IMR-90 (cell line): Measurements from ENCODE around the gene ATG2A. TPM values are rescaled to one million over a fixed set of nuclear protein-coding genes. Genes with fewer than 3 reads are reported as not detected.

ENCODE experiments used
- ATAC-seq: fragments of 200-7000 bp; cut with Tn5 transposase; 2 replicates; pipeline ENCODE4 v1.9.1; 2020; ENCODE audit warnings: low read depth, mild to moderate bottlenecking, moderate library complexity
- BruUV-seq: library from RNA; stranded (reverse); fragments of 400-500 nt; replicated peaks from 2 replicates; lab custom pipeline; 2021; lab: Mats Ljungman, UMichigan
- CTCF ChIA-PET: fragments of 300-600 bp; formaldehyde crosslinking; extraction: SDS; loops from one replicate; lab custom pipeline; 2021; ENCODE audit warnings: antibody characterized with exemption; lab: Yijun Ruan, JAX
- POLR2A ChIA-PET: fragments of 300-600 bp; sonication (Branson Sonifier 250); formaldehyde crosslinking; loops from one replicate; lab custom pipeline; 2022; ENCODE audit warnings: antibody characterized with exemption; ENCODE audit not compliant: unreplicated experiment; lab: Charles Lee
- DNase-seq: peaks from one replicate; pipeline ENCODE4 v3.0.0; 2013
- H2AFZ ChIP-seq: replicated peaks from 2 replicates; pipeline ENCODE3; 2013; ENCODE audit warnings: low read length, mild to moderate bottlenecking; ENCODE audit not compliant: poor library complexity
- H2AK5ac ChIP-seq: 2 replicates; pipeline ENCODE4 v1.6.1; 2013; ENCODE audit warnings: low read depth, low read length, inconsistent platforms
- H2AK9ac ChIP-seq: replicated peaks from 2 replicates; pipeline ENCODE3; 2013; ENCODE audit warnings: mild to moderate bottlenecking, low read depth, low read length, moderate library complexity; ENCODE audit not compliant: poor library complexity
- H2BK120ac ChIP-seq: 2 replicates; pipeline ENCODE4 v1.6.1; 2013; ENCODE audit warnings: low read depth, low read length, inconsistent platforms
- H2BK15ac ChIP-seq: 3 replicates; pipeline ENCODE4 v1.6.1; 2013; ENCODE audit warnings: low read depth, low read length, inconsistent platforms
- H2BK20ac ChIP-seq: 2 replicates; pipeline ENCODE4 v1.6.1; 2013; ENCODE audit warnings: low read depth, mild to moderate bottlenecking, inconsistent platforms, low read length, moderate library complexity
- H2BK5ac ChIP-seq: 2 replicates; pipeline ENCODE4 v1.6.1; 2013; ENCODE audit warnings: mild to moderate bottlenecking, low read depth, low read length, inconsistent platforms; ENCODE audit not compliant: poor library complexity, severe bottlenecking
- H3K14ac ChIP-seq: replicated peaks from 2 replicates; pipeline ENCODE4 v1.6.1; 2013; ENCODE audit warnings: low read depth, low read length, inconsistent platforms
- H3K18ac ChIP-seq: 2 replicates; pipeline ENCODE4 v1.6.1; 2013; ENCODE audit warnings: low read depth, low read length, control low read depth
- H3K23ac ChIP-seq: 2 replicates; pipeline ENCODE4 v1.6.1; 2013; ENCODE audit warnings: low read depth, low read length, inconsistent platforms
- H3K27ac ChIP-seq: 2 replicates; pipeline ENCODE4 v1.5.1; 2013; ENCODE audit warnings: mild to moderate bottlenecking, control low read depth, low read length; ENCODE audit not compliant: insufficient read depth
- H3K27me3 ChIP-seq: 2 replicates; pipeline ENCODE4 v1.6.1; 2013; ENCODE audit warnings: low read length; ENCODE audit not compliant: control insufficient read depth, insufficient read depth
- H3K36me3 ChIP-seq: 2 replicates; pipeline ENCODE4 v1.6.1; 2013; ENCODE audit warnings: low read length, mixed read lengths; ENCODE audit not compliant: control insufficient read depth, insufficient read depth
- H3K4ac ChIP-seq: 2 replicates; pipeline ENCODE4 v1.6.1; 2013; ENCODE audit warnings: low read depth, low read length, inconsistent platforms
- H3K4me1 ChIP-seq: 2 replicates; pipeline ENCODE4 v1.6.1; 2013; ENCODE audit warnings: low read length, mixed read lengths; ENCODE audit not compliant: control insufficient read depth, insufficient read depth
- H3K4me2 ChIP-seq: 2 replicates; pipeline ENCODE4 v1.6.1; 2013; ENCODE audit warnings: low read depth, mild to moderate bottlenecking, control low read depth, low read length, moderate library complexity
- H3K4me3 ChIP-seq: 2 replicates; pipeline ENCODE4 v1.5.1; 2013; ENCODE audit warnings: low read depth, mild to moderate bottlenecking, control low read depth, low read length, moderate library complexity; ENCODE audit not compliant: insufficient read depth
- H3K56ac ChIP-seq: 2 replicates; pipeline ENCODE4 v1.6.1; 2013; ENCODE audit warnings: low read length, inconsistent platforms; ENCODE audit not compliant: insufficient read depth; ENCODE audit errors: extremely low read depth
- H3K79me1 ChIP-seq, 2 experiments: 2 replicates each; pipeline ENCODE4 v1.6.1; 2013; ENCODE audit warnings: low read length in 2 of 2, inconsistent platforms in 1 of 2, low read depth in 1 of 2
- H3K9ac ChIP-seq: 2 replicates; pipeline ENCODE4 v1.6.1; 2013; ENCODE audit warnings: low read depth, low read length, control low read depth
- H3K9me1 ChIP-seq: 2 replicates; pipeline ENCODE4 v1.6.1; 2013; ENCODE audit warnings: low read length, inconsistent platforms; ENCODE audit not compliant: insufficient read depth
- H3K9me3 ChIP-seq: 2 replicates; pipeline ENCODE4 v1.6.1; 2013; ENCODE audit warnings: low read length; ENCODE audit not compliant: control insufficient read depth, insufficient read depth
- H4K20me1 ChIP-seq: 2 replicates; pipeline ENCODE4 v1.6.1; 2013; ENCODE audit warnings: low read length, inconsistent platforms; ENCODE audit not compliant: insufficient read depth
- H4K5ac ChIP-seq: 2 replicates; pipeline ENCODE4 v1.6.1; 2013; ENCODE audit warnings: mild to moderate bottlenecking, low read depth, low read length, control low read depth
- H4K8ac ChIP-seq, 2 experiments: 2 replicates each; pipeline ENCODE4 v1.6.1; 2013; ENCODE audit warnings: low read depth in 2 of 2, low read length in 2 of 2, control low read depth in 1 of 2, inconsistent platforms in 1 of 2
- H4K91ac ChIP-seq: 2 replicates; pipeline ENCODE4 v1.6.1; 2013; ENCODE audit warnings: low read depth, low read length, inconsistent platforms; ENCODE audit not compliant: insufficient read depth
- BHLHE40 ChIP-seq: fragments of 150-350 bp; IDR thresholded peaks from 2 replicates; pipeline ENCODE4 v1.6.1; 2016; ENCODE audit warnings: mild to moderate bottlenecking, low read depth, low read length
- CEBPB ChIP-seq: IDR thresholded peaks from 2 replicates; pipeline ENCODE4 v1.6.1; 2012; ENCODE audit warnings: low read depth, low read length, improper control_type of control experiment
- CHD1 ChIP-seq: IDR thresholded peaks from 2 replicates; pipeline ENCODE4 v1.6.1; 2012; ENCODE audit warnings: low read depth, low read length, improper control_type of control experiment
- MAFK ChIP-seq: IDR thresholded peaks from 2 replicates; pipeline ENCODE4 v1.6.1; 2012; ENCODE audit warnings: low read depth, low read length, improper control_type of control experiment
- MXI1 ChIP-seq: IDR thresholded peaks from 2 replicates; pipeline ENCODE4 v1.6.1; 2012; ENCODE audit warnings: low read depth, mild to moderate bottlenecking, low read length, moderate library complexity, borderline replicate concordance
- NFE2L2 ChIP-seq: fragments of 150-350 bp; IDR thresholded peaks from 2 replicates; pipeline ENCODE4 v1.6.1; 2016; ENCODE audit warnings: low read depth, mild to moderate bottlenecking, low read length
- POLR2A ChIP-seq: IDR thresholded peaks from 2 replicates; pipeline ENCODE4 v1.6.1; 2012; ENCODE audit warnings: mild to moderate bottlenecking, low read depth, low read length
- RAD21 ChIP-seq: IDR thresholded peaks from 2 replicates; pipeline ENCODE4 v1.6.1; 2012; ENCODE audit warnings: low read length, improper control_type of control experiment
- RCOR1 ChIP-seq: IDR thresholded peaks from 2 replicates; pipeline ENCODE4 v1.6.1; 2012; ENCODE audit warnings: mild to moderate bottlenecking, low read length, improper control_type of control experiment; ENCODE audit not compliant: insufficient replicate concordance
- RFX5 ChIP-seq: IDR thresholded peaks from 2 replicates; pipeline ENCODE4 v1.8.0; 2012; ENCODE audit warnings: low read depth, mild to moderate bottlenecking, low read length, moderate library complexity
- SMC3 ChIP-seq: fragments of 150-350 bp; IDR thresholded peaks from 2 replicates; pipeline ENCODE4 v1.6.1; 2016; ENCODE audit warnings: low read depth, mild to moderate bottlenecking, antibody characterized with exemption, low read length, moderate library complexity
- WGBS, 2 experiments: methylation state at CpG; one replicate each; pipeline versions ENCODE4 v1.1.5 to v1.1.7; 2013; ENCODE audit warnings: missing lambda C conversion rate in 2 of 2; ENCODE audit not compliant: insufficient read length in 1 of 2; ENCODE audit errors: extremely low coverage in 2 of 2; 5-methylcytosine and 5-hydroxymethylcytosine counted together
- dilution Hi-C: fragments of 300-500 bp; cut with HindIII; formaldehyde crosslinking; loops from one replicate; pipeline ENCODE4 v1.14.3; 2018; ENCODE audit warnings: low sequenced_read_pairs; ENCODE audit not compliant: unreplicated experiment
- in situ Hi-C: fragments of 300-500 bp; cut with MboI; formaldehyde crosslinking; loops from 3 replicates; pipeline ENCODE4 v1.14.3; 2019; ENCODE audit warnings: low sequenced_read_pairs, inconsistent platforms, mixed read lengths
- intact Hi-C: fragments of 100-400 bp; cut with micrococcal nuclease; formaldehyde crosslinking; loops from 2 replicates; pipeline ENCODE4 v1.10.0; 2022
- polyA plus RNA-seq, 3 experiments: library from polyadenylated mRNA; depleted of rRNA; stranded (reverse); fragments of >200 nt; gene quantifications; 2 replicates each; pipeline ENCODE4 v1.2.3, GENCODE V29; 2012; ENCODE audit warnings: low replicate concordance in 1 of 3
- total RNA-seq: library from RNA; depleted of rRNA; stranded (reverse); fragments of >200 nt; gene quantifications from 2 replicates; pipeline ENCODE4 v1.2.3, GENCODE V29; 2012
- TF ChIP-seq, protein P1 (sequence below): fragments of 150-350 bp; IDR thresholded peaks from 2 replicates; pipeline ENCODE4 v1.6.1; 2017; ENCODE audit warnings: mild to moderate bottlenecking, antibody characterized with exemption, low read length, low read depth
- TF ChIP-seq, protein P2 (sequence below): conservative IDR thresholded peaks from 2 replicates; pipeline ENCODE4 v1.5.1; 2012; ENCODE audit warnings: mild to moderate bottlenecking, low read depth, low read length, improper control_type of control experiment

Gene ATG2A
- total and polyA plus RNA-seq, 2 of the 4 experiments (the other 2 are of a cell fraction) = 3.2 to 10.5 TPM

DNA sequence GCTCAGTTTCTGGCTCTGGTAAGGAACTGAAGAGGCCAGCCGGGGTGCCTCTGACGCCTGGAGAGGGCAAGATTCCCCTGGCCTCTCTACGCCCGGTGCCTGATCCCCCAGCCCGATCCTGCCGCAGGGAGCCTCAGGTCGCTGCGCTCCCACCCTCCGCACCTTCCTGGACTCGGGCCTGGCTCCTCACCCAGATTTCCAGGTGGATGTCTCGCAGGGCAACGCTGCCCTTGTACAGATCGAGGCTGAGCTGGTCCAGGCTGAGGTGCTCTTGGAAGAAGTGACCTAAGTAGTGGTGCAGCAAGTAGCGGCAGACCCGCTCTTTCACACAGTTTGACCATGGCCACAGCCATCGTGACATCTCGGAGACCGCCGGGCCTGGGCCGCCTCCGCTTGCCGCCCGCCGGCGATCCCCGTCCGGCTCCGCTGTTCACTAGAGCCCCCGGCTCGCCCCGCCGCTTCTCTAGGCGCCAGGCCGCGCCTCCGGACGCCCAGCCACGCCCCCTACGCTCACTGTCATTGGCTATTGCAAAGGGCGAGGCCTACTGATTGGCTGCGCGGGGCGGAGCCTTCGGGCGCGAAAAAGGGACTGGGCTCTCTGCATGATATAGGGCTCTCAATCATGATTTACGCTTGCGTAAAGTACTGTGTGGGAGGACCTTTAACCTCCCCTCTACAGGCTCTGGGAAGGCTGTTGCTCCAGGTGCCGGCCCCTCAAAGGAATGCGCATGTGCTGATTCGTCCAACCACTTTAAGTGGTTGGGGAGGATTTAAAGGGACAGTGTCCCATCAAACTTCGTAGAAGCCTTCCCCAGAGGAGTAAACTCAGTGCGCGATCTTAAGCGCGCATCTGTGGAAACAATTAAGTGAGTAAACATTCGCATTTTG lies at the start of gene ATG2A (continued):
- TF ChIP-seq BHLHE40 (peak; percentile 44; the same call in 1 of the 2 replicates), RAD21 (no peak), CHD1 (no peak; the same call in 1 of the 2 replicates), NFE2L2 (no peak), RCOR1 (peak; percentile 74)

GRCh38 chr11:64963072-64963631 lies 46.1 kb upstream of the ATG2A start:
- WGBS, 2 experiments = no CpG with 5 or more reads among the region's 5 CpGs
- no peak overlapping the region for H3K56ac ChIP-seq
- H3K9ac ChIP-seq = no peak overlapping the region
- H2BK5ac ChIP-seq = no peak overlapping the region
- DNase-seq (no peak), ATAC-seq (no peak)
- no peaks in the 10 kb centered on the region for H3K36me3 ChIP-seq
- no peak overlapping the region for H2BK20ac ChIP-seq
- H4K5ac ChIP-seq = no peak overlapping the region
- no peaks in the 10 kb centered on the region for H3K9me1 ChIP-seq
- no peak overlapping the region for H2BK120ac ChIP-seq
- dilution Hi-C loops = no loop called here
- H3K23ac ChIP-seq = no peak overlapping the region
- H3K79me1 ChIP-seq = no peaks in the 10 kb centered on the region
- ChIA-PET CTCF (no interaction called here), POLR2A (no interaction called here)
- no peak overlapping the region for H2AK5ac ChIP-seq
- in situ Hi-C loops = no loop called here
- H3K4me2 ChIP-seq = no peak overlapping the region
- no peak overlapping the region for H2AK9ac ChIP-seq
- H3K4me1 ChIP-seq = no peaks in the 10 kb centered on the region
- no peaks in the 10 kb centered on the region for H3K9me3 ChIP-seq
- no peak overlapping the region for H3K4ac ChIP-seq
- H2BK15ac ChIP-seq = no peak overlapping the region
- no peaks in the 10 kb centered on the region for H4K20me1 ChIP-seq
- no peak overlapping the region for H3K18ac ChIP-seq
- intact Hi-C loops = no loop called here
- no peak overlapping the region for H3K14ac ChIP-seq
- H3K4me3 ChIP-seq = no peak overlapping the region
- no peak overlapping the region for H2AFZ ChIP-seq
- H4K91ac ChIP-seq = no peak overlapping the region
- no peak overlapping the region for H3K27ac ChIP-seq
- no peak overlapping the region for H4K8ac ChIP-seq
- H3K27me3 ChIP-seq = peaks cover 2% of the 10 kb centered on the region
- no TSS peak for BruUV-seq
- TF ChIP-seq, protein P1, sequence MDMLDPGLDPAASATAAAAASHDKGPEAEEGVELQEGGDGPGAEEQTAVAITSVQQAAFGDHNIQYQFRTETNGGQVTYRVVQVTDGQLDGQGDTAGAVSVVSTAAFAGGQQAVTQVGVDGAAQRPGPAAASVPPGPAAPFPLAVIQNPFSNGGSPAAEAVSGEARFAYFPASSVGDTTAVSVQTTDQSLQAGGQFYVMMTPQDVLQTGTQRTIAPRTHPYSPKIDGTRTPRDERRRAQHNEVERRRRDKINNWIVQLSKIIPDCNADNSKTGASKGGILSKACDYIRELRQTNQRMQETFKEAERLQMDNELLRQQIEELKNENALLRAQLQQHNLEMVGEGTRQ = no peak
- TF ChIP-seq SMC3 (no peak), CEBPB (no peak), RCOR1 (no peak), MXI1 (no peak), MAFK (no peak), POLR2A (no peak), RFX5 (no peak), BHLHE40 (no peak), RAD21 (no peak)
- TF ChIP-seq, protein P2, sequence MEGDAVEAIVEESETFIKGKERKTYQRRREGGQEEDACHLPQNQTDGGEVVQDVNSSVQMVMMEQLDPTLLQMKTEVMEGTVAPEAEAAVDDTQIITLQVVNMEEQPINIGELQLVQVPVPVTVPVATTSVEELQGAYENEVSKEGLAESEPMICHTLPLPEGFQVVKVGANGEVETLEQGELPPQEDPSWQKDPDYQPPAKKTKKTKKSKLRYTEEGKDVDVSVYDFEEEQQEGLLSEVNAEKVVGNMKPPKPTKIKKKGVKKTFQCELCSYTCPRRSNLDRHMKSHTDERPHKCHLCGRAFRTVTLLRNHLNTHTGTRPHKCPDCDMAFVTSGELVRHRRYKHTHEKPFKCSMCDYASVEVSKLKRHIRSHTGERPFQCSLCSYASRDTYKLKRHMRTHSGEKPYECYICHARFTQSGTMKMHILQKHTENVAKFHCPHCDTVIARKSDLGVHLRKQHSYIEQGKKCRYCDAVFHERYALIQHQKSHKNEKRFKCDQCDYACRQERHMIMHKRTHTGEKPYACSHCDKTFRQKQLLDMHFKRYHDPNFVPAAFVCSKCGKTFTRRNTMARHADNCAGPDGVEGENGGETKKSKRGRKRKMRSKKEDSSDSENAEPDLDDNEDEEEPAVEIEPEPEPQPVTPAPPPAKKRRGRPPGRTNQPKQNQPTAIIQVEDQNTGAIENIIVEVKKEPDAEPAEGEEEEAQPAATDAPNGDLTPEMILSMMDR = no peak
